ENCODE results near the gene NEK3.
"Not testable (repeated sequence)": the region's sequence is repeated elsewhere in the genome, so short reads cannot be mapped to it uniquely, and the experiment has no call there.

DNA sequence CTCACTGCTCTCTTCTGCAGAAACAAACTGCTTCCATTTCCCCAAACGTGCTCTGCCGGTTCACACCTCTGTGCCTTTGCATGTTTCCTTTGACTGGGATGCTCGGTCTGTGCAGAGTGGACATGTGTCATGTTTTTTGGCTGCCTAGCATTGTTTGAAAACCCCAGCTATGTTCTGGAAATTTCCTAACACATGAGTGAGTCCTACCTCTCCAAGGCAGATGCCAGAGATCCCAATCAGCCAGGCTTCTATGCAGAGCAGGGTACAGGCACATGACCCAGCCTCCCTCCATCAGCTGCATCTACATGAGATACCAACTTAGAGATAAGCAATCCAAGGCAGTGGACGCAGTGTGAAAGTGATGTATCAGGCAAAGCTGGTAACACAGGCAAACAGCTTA lies 45.1 kb upstream of the NEK3 start:
- not testable (repeated sequence) for TF ChIP-seq EZH2phosphoT487 (IDR thresholded peaks at IDR 0.05; ENCODE audit: low read depth, severe bottlenecking, unreplicated experiment); CTCF (IDR thresholded peaks at IDR 0.05; ENCODE audit: poor library complexity)
